Adipocyte (in vitro differentiated cells): Measurements from ENCODE around the gene TCEANC2.

Experiments
- DNase-seq: peaks from one replicate; pipeline ENCODE4 v3.0.0-alpha.2; 2015; ENCODE audit warnings: low read depth
- H3K27me3 ChIP-seq: replicated peaks from 2 replicates; pipeline ENCODE4 v1.7.0; 2013; ENCODE audit warnings: mild to moderate bottlenecking, low read length, moderate library complexity; ENCODE audit not compliant: control insufficient read depth, insufficient read depth
- H3K36me3 ChIP-seq: 2 replicates; pipeline ENCODE4 v1.7.0; 2013; ENCODE audit warnings: low read length, mild to moderate bottlenecking, moderate library complexity; ENCODE audit not compliant: control insufficient read depth, insufficient read depth, severe bottlenecking
- H3K4me1 ChIP-seq: 2 replicates; pipeline ENCODE4 v1.7.0; 2013; ENCODE audit warnings: mild to moderate bottlenecking, low read length, moderate library complexity; ENCODE audit not compliant: control insufficient read depth, insufficient read depth
- H3K4me3 ChIP-seq: 2 replicates; pipeline ENCODE4 v1.7.0; 2013; ENCODE audit warnings: mild to moderate bottlenecking, low read length, moderate library complexity
- H3K9ac ChIP-seq: 2 replicates; pipeline ENCODE4 v1.7.0; 2013; ENCODE audit warnings: mild to moderate bottlenecking, low read length, moderate library complexity
- H3K9me3 ChIP-seq: 2 replicates; pipeline ENCODE4 v1.7.0; 2013; ENCODE audit warnings: mild to moderate bottlenecking, low read length, moderate library complexity; ENCODE audit not compliant: control insufficient read depth

The TCEANC2 gene

GRCh38 chr1:54054438-54054749, 986 bp downstream of the TCEANC2 start:
- Histone ChIP-seq H3K36me3 (no peaks in the 10 kb centered on the region), H3K9me3 (no peaks in the 10 kb centered on the region), H3K9ac (peak overlapping the region; percentile 98), H3K27me3 (no peaks in the 10 kb centered on the region), H3K4me1 (peaks cover 23% of the 10 kb centered on the region), H3K4me3 (peak overlapping the region; percentile 100)
- no peak for DNase-seq

- no peak for DNase-seq
- no peak overlapping the region for H3K9ac ChIP-seq
- H3K4me3 ChIP-seq: no peak overlapping the region
- no peaks in the 10 kb centered on the region for H3K27me3 ChIP-seq
- H3K36me3 ChIP-seq: no peaks in the 10 kb centered on the region
- no peaks in the 10 kb centered on the region for H3K9me3 ChIP-seq
- no peaks in the 10 kb centered on the region for H3K4me1 ChIP-seq
These were observed 10.9 kb downstream of the TCEANC2 start for GRCh38 chr1:54064299-54064698.

- no peaks in the 10 kb centered on the region for H3K4me1 ChIP-seq
- no peak overlapping the region for H3K9ac ChIP-seq
- no peak overlapping the region for H3K4me3 ChIP-seq
- H3K9me3 ChIP-seq: no peaks in the 10 kb centered on the region
- DNase-seq: no peak
- no peaks in the 10 kb centered on the region for H3K36me3 ChIP-seq
- H3K27me3 ChIP-seq: no peaks in the 10 kb centered on the region
These were observed 16.4 kb downstream of the TCEANC2 start for GRCh38 chr1:54069791-54070170.

GRCh38 chr1:54070171-54070837, 16.9 kb downstream of the TCEANC2 start:
- Histone ChIP-seq H3K9ac (no peak overlapping the region), H3K27me3 (no peaks in the 10 kb centered on the region), H3K4me1 (no peaks in the 10 kb centered on the region), H3K9me3 (no peaks in the 10 kb centered on the region), H3K4me3 (no peak overlapping the region), H3K36me3 (no peaks in the 10 kb centered on the region)
- peak; percentile 81 for DNase-seq

- H3K9ac ChIP-seq: no peak overlapping the region
- DNase-seq: no peak
- H3K4me3 ChIP-seq: no peak overlapping the region
- H3K27me3 ChIP-seq: no peaks in the 10 kb centered on the region
- no peaks in the 10 kb centered on the region for H3K4me1 ChIP-seq
- H3K9me3 ChIP-seq: no peaks in the 10 kb centered on the region
- no peaks in the 10 kb centered on the region for H3K36me3 ChIP-seq
These were observed 24.0 kb downstream of the TCEANC2 start for GRCh38 chr1:54077359-54077758.

GRCh38 chr1:54080598-54081049, 27.2 kb downstream of the TCEANC2 start:
- H3K27me3 ChIP-seq: no peaks in the 10 kb centered on the region
- no peak for DNase-seq

GRCh38 chr1:54081306-54082270, 28.2 kb downstream of the TCEANC2 start:
- no peaks in the 10 kb centered on the region for H3K4me1 ChIP-seq
- peak; percentile 59 for DNase-seq
- H3K4me3 ChIP-seq: no peak overlapping the region
- no peak overlapping the region for H3K9ac ChIP-seq
- H3K9me3 ChIP-seq: no peaks in the 10 kb centered on the region
- H3K27me3 ChIP-seq: no peaks in the 10 kb centered on the region
- no peaks in the 10 kb centered on the region for H3K36me3 ChIP-seq

More at GRCh38 chr1:54080598-54081049, 27.2 kb downstream of the TCEANC2 start:
- Histone ChIP-seq H3K9ac (no peak overlapping the region), H3K9me3 (no peaks in the 10 kb centered on the region), H3K4me3 (no peak overlapping the region), H3K4me1 (no peaks in the 10 kb centered on the region), H3K36me3 (no peaks in the 10 kb centered on the region)

- Histone ChIP-seq H3K36me3 (no peaks in the 10 kb centered on the region), H3K9me3 (no peaks in the 10 kb centered on the region), H3K9ac (no peak overlapping the region), H3K4me1 (no peaks in the 10 kb centered on the region), H3K4me3 (no peak overlapping the region), H3K27me3 (no peaks in the 10 kb centered on the region)
- DNase-seq: no peak
These were observed 31.4 kb downstream of the TCEANC2 start for GRCh38 chr1:54084794-54085193.

GRCh38 chr1:54086754-54087153, 33.3 kb downstream of the TCEANC2 start:
- Histone ChIP-seq H3K9me3 (no peaks in the 10 kb centered on the region), H3K4me3 (no peak overlapping the region), H3K4me1 (no peaks in the 10 kb centered on the region), H3K27me3 (no peaks in the 10 kb centered on the region), H3K36me3 (no peaks in the 10 kb centered on the region), H3K9ac (no peak overlapping the region)
- no peak for DNase-seq

- no peak for DNase-seq
- no peak overlapping the region for H3K9ac ChIP-seq
- H3K4me3 ChIP-seq: no peak overlapping the region
- no peaks in the 10 kb centered on the region for H3K36me3 ChIP-seq
- no peaks in the 10 kb centered on the region for H3K9me3 ChIP-seq
- H3K27me3 ChIP-seq: no peaks in the 10 kb centered on the region
- H3K4me1 ChIP-seq: no peaks in the 10 kb centered on the region
These were observed 35.0 kb downstream of the TCEANC2 start for GRCh38 chr1:54088385-54088784.

GRCh38 chr1:54091666-54092065, 38.3 kb downstream of the TCEANC2 start:
- no peaks in the 10 kb centered on the region for H3K4me1 ChIP-seq
- H3K36me3 ChIP-seq: peaks cover 4% of the 10 kb centered on the region
- no peak overlapping the region for H3K9ac ChIP-seq
- no peaks in the 10 kb centered on the region for H3K27me3 ChIP-seq
- no peak for DNase-seq
- no peaks in the 10 kb centered on the region for H3K9me3 ChIP-seq
- H3K4me3 ChIP-seq: no peak overlapping the region
